Measurements from ENCODE around the gene NR1H2. TPM values are rescaled to one million over a fixed set of nuclear protein-coding genes. Genes with fewer than 3 reads are reported as not detected.
A peak's percentile ranks its signal among the peaks of the same experiment; 100 is the strongest.
"Not testable (repeated sequence)": the region's sequence is repeated elsewhere in the genome, so short reads cannot be mapped to it uniquely, and the experiment has no call there.

The NR1H2 gene
- total RNA-seq, result 22.4 TPM
- polyA plus RNA-seq (ENCODE audit: insufficient read depth in 1 of 8, insufficient read length in 8 of 8, low replicate concordance in 1 of 8), result 10 to 100 TPM; 19.2 to 24.8 (median 21.8) TPM
- long read RNA-seq, donor 1, partial matches to known transcripts, result 0 of 3 reads
- long read RNA-seq, donor 1, other reads (novel, unspliced or antisense), result 0 of 3 reads
- long read RNA-seq, donor 2, partial matches to known transcripts, result 0 of 1 reads
- long read RNA-seq, donor 2, other reads (novel, unspliced or antisense), result 0 of 1 reads
- long read RNA-seq, donor 3, transcript NR1H2-201 (10 exons, 1,998 nt), result major isoform, 5 of 10 reads
- long read RNA-seq, donor 3, partial matches to known transcripts, result 5 of 10 reads
- long read RNA-seq, donor 3, other reads (novel, unspliced or antisense), result 0 of 10 reads
- long read RNA-seq, donor 4, partial matches to known transcripts, result 0 of 2 reads
- long read RNA-seq, donor 4, other reads (novel, unspliced or antisense), result 0 of 2 reads
- long read RNA-seq, donor 5, transcript NR1H2-201 (10 exons, 1,998 nt), result major isoform, 13 of 16 reads
- long read RNA-seq, donor 5, partial matches to known transcripts, result 0 of 16 reads
- long read RNA-seq, donor 5, other reads (novel, unspliced or antisense), result 0 of 16 reads
- long read RNA-seq, donor 6, transcript NR1H2-201 (10 exons, 1,998 nt), result major isoform, 10 of 10 reads
- long read RNA-seq, donor 6, partial matches to known transcripts, result 0 of 10 reads
- long read RNA-seq, donor 6, other reads (novel, unspliced or antisense), result 0 of 10 reads
- long read RNA-seq, donor 7, transcript NR1H2-201 (10 exons, 1,998 nt), result major isoform, 7 of 8 reads
- long read RNA-seq, donor 7, partial matches to known transcripts, result 0 of 8 reads
- long read RNA-seq, donor 7, other reads (novel, unspliced or antisense), result 0 of 8 reads
- long read RNA-seq, donor 8, partial matches to known transcripts, result 6 of 8 reads
- long read RNA-seq, donor 8, other reads (novel, unspliced or antisense), result 0 of 8 reads
- long read RNA-seq, donor 9, transcript NR1H2-201 (10 exons, 1,998 nt), result major isoform, 5 of 8 reads
- long read RNA-seq, donor 9, partial matches to known transcripts, result 0 of 8 reads
- long read RNA-seq, donor 9, other reads (novel, unspliced or antisense), result 0 of 8 reads
- long read RNA-seq, donor 10, transcript NR1H2-201 (10 exons, 1,998 nt), result major isoform, 8 of 8 reads
- long read RNA-seq, donor 10, partial matches to known transcripts, result 0 of 8 reads
- long read RNA-seq, donor 10, other reads (novel, unspliced or antisense), result 0 of 8 reads
- long read RNA-seq, donor 11, transcript NR1H2-201 (10 exons, 1,998 nt), result major isoform, 7 of 7 reads
- long read RNA-seq, donor 11, partial matches to known transcripts, result 0 of 7 reads
- long read RNA-seq, donor 11, other reads (novel, unspliced or antisense), result 0 of 7 reads

DNA sequence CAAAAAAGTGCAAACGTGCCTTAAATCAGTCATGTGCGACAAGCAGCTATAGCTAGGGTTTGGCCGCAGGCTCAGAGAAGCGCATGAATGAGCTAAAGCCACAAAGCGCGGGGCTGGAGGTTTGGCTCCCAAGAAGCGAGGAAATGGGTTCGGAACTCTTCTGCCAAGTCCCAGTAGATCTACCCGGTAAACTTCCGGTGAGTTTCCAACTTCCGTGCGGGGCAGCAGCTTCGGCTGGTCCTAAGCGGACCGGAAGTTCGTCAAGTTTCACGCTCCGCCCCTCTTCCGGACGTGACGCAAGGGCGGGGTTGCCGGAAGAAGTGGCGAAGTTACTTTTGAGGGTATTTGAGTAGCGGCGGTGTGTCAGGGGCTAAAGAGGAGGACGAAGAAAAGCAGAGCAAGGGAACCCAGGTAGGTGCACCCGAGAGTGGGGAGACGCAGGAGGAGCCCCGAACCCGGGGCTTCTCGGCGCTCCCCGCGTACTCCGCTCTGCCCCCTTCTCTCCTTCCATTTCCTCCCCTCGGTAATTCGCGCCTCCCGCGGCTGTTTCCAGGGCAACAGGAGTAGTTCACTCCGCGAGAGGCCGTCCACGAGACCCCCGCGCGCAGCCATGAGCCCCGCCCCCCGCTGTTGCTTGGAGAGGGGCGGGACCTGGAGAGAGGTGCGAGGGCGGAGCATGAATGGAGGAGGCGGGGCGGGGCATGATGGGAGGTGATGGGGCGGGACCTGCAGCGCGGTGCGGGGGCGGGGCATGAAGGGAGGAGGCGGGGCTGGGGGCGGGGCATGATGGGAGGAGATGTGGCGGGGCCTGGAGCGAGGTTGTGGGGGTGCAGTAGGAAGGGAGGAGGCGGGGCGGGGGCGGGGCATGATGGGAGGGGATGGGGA, at the start of gene NR1H2:
Gene NR1H2 (plus strand): TSS at position 292 of the 885 bp plus-strand sequence. CDS start 1,149 bp downstream, outside the sequence.
- DNase-seq, result peak; percentile 99
- WGBS (ENCODE audit: insufficient coverage), result under 1% methylated on average over 31 of the region's 67 CpGs
- Histone ChIP-seq H3K27ac (ENCODE audit: low read length) (peak within 1 kb of the TSS; percentile 100), H3K4me1 (ENCODE audit: control insufficient read depth, insufficient read depth, low read length) (peaks cover 17% of the 10 kb centered on the region), H3K36me3 (ENCODE audit: control insufficient read depth, insufficient read depth, low read length) (peaks cover 40% of the 10 kb centered on the region), H3K4me3 (ENCODE audit: low read length) (peak within 1 kb of the TSS; percentile 99), H3K9me3 (replicated peaks; ENCODE audit: control insufficient read depth, low read depth, low read length) (no peaks in the 10 kb centered on the region), H3K27me3 (ENCODE audit: control insufficient read depth, insufficient read depth, low read length) (no peaks in the 10 kb centered on the region)

DNA sequence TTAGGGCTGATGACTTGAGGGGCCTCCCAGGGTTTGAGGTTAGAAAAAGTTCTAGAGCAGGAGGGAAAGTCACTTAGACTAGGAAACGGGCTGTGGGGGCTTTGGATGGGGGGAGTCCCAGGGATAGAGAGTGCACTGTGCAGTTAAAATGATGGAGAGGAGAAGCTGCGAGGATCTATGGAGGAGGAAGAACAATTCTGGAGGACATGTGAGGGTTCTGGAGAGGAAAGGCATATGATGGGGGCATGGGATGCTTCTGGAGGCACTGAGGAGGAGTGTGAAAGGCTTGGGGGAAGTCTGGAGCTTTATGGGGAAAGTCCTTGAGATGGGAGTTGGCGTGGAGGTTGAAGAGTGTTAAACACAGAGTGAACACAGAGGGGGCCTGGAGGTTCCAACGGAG, 49.2 kb upstream of the NR1H2 start:
- Histone ChIP-seq H3K27ac (ENCODE audit: low read length) (no peak overlapping the region), H3K27me3 (ENCODE audit: control insufficient read depth, insufficient read depth, low read length) (peaks cover 58% of the 10 kb centered on the region), H3K9me3 (replicated peaks; ENCODE audit: control insufficient read depth, low read depth, low read length) (no peaks in the 10 kb centered on the region), H3K36me3 (ENCODE audit: control insufficient read depth, insufficient read depth, low read length) (no peaks in the 10 kb centered on the region), H3K4me3 (ENCODE audit: low read length) (no peak overlapping the region), H3K4me1 (ENCODE audit: control insufficient read depth, insufficient read depth, low read length) (peaks cover 35% of the 10 kb centered on the region)
- WGBS (ENCODE audit: insufficient coverage), result 36% methylated on average over 4 of the region's 4 CpGs
- no peak for DNase-seq

DNA sequence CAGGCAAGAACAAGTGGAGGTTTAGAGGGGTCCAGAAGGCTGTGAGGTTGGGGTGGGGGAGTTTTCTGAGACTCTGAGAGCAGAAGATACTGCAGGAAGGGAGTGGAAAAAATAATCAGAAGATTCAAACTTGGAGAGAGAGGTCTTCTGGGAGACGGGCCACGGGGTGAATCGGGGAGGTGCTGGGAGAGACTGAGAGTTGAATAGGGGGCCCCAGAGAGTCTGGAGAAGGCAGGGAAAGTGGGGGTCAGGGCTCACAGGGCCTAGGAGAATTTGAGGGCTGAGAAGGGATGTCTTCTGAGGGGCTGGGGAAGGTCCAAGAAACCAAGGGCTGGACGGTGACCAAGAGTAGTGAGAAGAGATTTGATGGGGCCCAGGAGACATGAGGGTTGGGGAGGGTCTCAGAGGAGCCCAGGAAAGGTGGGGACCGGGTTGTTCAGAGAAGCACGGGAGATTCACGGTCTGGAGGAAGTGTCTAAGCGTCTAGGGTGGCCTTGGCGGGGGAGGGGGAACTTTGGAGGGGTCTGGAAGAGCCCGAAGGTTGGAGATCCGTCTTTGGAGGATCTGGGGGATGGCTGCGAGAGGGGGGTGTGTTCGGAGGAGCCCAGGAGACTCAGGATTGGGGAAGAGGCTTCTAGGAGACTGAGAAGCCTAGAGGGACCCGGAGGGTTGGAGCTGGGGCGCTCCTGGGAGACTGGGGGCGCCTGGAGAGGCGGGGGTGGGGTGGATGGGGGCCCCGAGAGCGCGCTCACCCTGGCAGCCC, 48.6 kb upstream of the NR1H2 start:
- H3K27ac ChIP-seq (ENCODE audit: low read length), result no peak overlapping the region
- DNase-seq, result no peak
- 12% methylated on average over 18 of the region's 20 CpGs for WGBS (ENCODE audit: insufficient coverage)
- peaks cover 37% of the 10 kb centered on the region for H3K4me1 ChIP-seq (ENCODE audit: control insufficient read depth, insufficient read depth, low read length)
- H3K27me3 ChIP-seq (ENCODE audit: control insufficient read depth, insufficient read depth, low read length), result peaks cover 64% of the 10 kb centered on the region
- H3K36me3 ChIP-seq (ENCODE audit: control insufficient read depth, insufficient read depth, low read length), result no peaks in the 10 kb centered on the region
- no peaks in the 10 kb centered on the region for H3K9me3 ChIP-seq (replicated peaks; ENCODE audit: control insufficient read depth, low read depth, low read length)
- no peak overlapping the region for H3K4me3 ChIP-seq (ENCODE audit: low read length)

DNA sequence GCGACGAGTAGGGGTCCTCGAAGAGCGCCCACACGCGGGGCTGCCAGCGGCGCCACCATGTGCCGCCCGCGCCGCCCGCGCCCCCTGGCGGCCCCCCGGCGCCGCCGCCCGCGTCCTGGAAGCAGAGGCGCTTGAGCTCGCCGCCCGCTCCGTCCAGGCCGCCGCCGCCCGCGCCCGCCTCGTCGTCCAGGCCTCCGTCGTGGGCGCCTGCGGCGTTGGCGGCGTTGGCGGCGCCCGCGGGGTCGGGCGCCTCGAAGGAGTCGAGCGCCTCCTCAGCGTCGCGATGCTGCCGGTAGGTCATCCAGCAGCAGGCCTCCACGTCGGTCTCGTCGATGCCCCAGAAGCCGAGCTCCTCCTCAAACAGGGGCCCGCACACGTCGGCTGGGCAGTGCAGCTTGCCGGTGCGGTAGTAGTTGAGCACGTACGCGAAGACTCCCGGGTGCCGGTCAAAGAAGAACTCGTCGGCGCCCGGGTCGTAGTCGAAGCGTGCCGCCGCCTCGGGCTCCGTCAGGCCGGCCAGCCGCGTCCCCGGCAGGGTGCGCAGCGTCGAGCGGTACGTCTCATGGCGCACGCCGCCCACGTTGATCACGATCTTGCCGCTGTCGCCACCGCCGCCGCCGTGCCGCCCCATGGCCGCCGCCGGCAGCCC, 47.9 kb upstream of the NR1H2 start:
- no peak overlapping the region for H3K27ac ChIP-seq (ENCODE audit: low read length)
- no peak for DNase-seq
- H3K9me3 ChIP-seq (replicated peaks; ENCODE audit: control insufficient read depth, low read depth, low read length), result no peaks in the 10 kb centered on the region
- no peak overlapping the region for H3K4me3 ChIP-seq (ENCODE audit: low read length)
- H3K4me1 ChIP-seq (ENCODE audit: control insufficient read depth, insufficient read depth, low read length), result peaks cover 44% of the 10 kb centered on the region
- H3K27me3 ChIP-seq (ENCODE audit: control insufficient read depth, insufficient read depth, low read length), result peaks cover 71% of the 10 kb centered on the region
- WGBS (ENCODE audit: insufficient coverage), result under 1% methylated on average over 104 of the region's 104 CpGs
- H3K36me3 ChIP-seq (ENCODE audit: control insufficient read depth, insufficient read depth, low read length), result no peaks in the 10 kb centered on the region

DNA sequence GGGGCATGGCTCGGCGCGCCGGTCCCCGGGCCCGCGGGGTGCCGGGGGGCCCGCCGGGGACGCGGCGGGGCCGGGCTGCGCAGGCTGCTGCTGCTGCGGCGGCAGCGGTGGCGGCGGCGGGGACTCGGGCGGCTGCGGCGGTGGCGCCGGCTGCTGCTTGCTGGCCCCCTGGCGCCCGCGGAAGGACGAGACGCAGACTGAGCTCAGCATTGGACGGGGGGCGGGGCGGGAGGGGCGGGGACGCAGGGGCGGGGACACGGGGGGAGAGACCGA, 47.4 kb upstream of the NR1H2 start:
- Histone ChIP-seq H3K36me3 (ENCODE audit: control insufficient read depth, insufficient read depth, low read length) (no peaks in the 10 kb centered on the region), H3K4me1 (ENCODE audit: control insufficient read depth, insufficient read depth, low read length) (peaks cover 47% of the 10 kb centered on the region), H3K27me3 (ENCODE audit: control insufficient read depth, insufficient read depth, low read length) (peaks cover 75% of the 10 kb centered on the region), H3K9me3 (replicated peaks; ENCODE audit: control insufficient read depth, low read depth, low read length) (no peaks in the 10 kb centered on the region), H3K4me3 (ENCODE audit: low read length) (no peak overlapping the region), H3K27ac (ENCODE audit: low read length) (no peak overlapping the region)
- under 1% methylated on average over 18 of the region's 40 CpGs for WGBS (ENCODE audit: insufficient coverage)
- DNase-seq, result no peak

DNA sequence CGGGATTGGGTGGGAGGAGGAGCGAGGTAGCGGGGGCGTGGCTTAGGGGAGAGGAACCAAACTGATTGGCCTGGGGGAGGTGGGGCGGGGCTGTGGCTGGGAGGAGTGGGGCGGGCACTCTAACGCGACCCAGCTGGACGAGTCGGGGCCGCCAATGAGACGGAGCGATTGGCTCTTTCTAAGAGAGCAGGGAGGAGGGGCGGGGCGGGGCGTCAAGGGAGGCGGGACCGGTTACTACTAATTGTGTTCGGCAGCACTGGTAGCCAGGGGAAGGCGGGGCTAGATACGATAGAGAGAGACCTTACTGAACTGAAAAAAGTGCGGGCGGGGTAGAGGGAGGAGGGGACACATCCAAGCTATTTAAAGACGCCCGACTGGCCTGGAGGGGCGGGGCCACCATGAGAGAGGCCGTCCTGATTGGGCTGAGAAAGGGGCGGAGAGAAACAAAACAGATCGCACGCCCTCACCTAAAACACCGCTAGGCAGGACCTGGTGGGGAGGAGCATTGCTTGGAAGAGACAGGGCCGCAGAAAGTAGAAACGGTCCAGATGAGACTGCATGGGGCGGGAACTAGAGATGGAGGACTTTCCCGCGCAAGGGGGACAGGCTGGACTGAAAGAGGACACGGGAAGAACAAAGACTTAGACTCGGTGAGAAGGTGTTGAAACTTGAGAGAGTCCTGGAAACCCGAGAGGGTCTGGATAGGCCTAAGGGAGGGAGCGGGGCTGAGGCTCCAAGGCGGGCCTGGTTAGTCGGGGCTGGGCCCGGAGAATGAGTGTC, 46.9 kb upstream of the NR1H2 start, which contains the start of gene KCNC3:
Gene KCNC3 (minus strand): TSS at position 232 of the 780 bp plus-strand sequence. CDS start 295 bp downstream, outside the sequence.
- Histone ChIP-seq H3K4me3 (ENCODE audit: low read length) (peak within 1 kb of the TSS; percentile 31), H3K9me3 (replicated peaks; ENCODE audit: control insufficient read depth, low read depth, low read length) (no peaks in the 10 kb centered on the region), H3K27ac (ENCODE audit: low read length) (peak within 1 kb of the TSS; percentile 84), H3K27me3 (ENCODE audit: control insufficient read depth, insufficient read depth, low read length) (peaks cover 80% of the 10 kb centered on the region), H3K4me1 (ENCODE audit: control insufficient read depth, insufficient read depth, low read length) (peaks cover 52% of the 10 kb centered on the region), H3K36me3 (ENCODE audit: control insufficient read depth, insufficient read depth, low read length) (no peaks in the 10 kb centered on the region)
- peak; percentile 97 for DNase-seq
- 2% methylated on average over 39 of the region's 43 CpGs for WGBS (ENCODE audit: insufficient coverage)

DNA sequence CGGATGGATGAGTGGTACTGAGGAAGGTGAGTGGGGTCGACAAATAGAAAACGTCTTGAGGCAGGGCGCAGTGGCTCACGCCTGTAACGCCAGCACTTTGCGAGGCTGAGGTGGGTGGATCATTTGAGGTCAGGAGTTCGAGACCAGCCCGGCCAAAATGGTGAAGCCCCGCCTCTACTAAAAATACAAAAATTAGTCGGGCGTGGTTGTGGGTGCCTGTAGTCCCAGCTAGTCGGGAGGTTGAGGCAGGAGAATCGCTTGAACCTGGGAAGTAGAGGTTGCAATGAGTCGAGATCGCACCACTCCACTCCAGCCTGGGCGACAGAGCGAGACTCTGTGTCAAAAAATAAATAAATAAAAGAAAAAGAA, 46.3 kb upstream of the NR1H2 start:
- not testable (repeated sequence) for H3K36me3 ChIP-seq (ENCODE audit: control insufficient read depth, insufficient read depth, low read length); H3K9me3 ChIP-seq (replicated peaks; ENCODE audit: control insufficient read depth, low read depth, low read length); DNase-seq
- WGBS (ENCODE audit: insufficient coverage), result 0% methylated on average over 8 of the region's 18 CpGs
- Histone ChIP-seq H3K27me3 (ENCODE audit: control insufficient read depth, insufficient read depth, low read length) (peaks cover 82% of the 10 kb centered on the region), H3K27ac (ENCODE audit: low read length) (peak overlapping the region; percentile 84), H3K4me1 (ENCODE audit: control insufficient read depth, insufficient read depth, low read length) (peaks cover 52% of the 10 kb centered on the region), H3K4me3 (ENCODE audit: low read length) (peak overlapping the region; percentile 25)
